ENCODE data around the gene TPO.
"Not testable (repeated sequence)": the region's sequence is repeated elsewhere in the genome, so short reads cannot be mapped to it uniquely, and the experiment has no call there.

TPO gene

GRCh38 chr2:1405967-1406366 is 7.3 kb upstream of the TPO start:
- DNase-seq (ENCODE audit: low spot score) = no peak

- no peak for DNase-seq (ENCODE audit: low spot score)
These were observed 6.8 kb upstream of the TPO start for GRCh38 chr2:1406434-1406833.

- no peak for DNase-seq (ENCODE audit: low spot score)
These were observed 5.2 kb upstream of the TPO start for GRCh38 chr2:1407950-1408675.

- no peak for DNase-seq (ENCODE audit: low spot score)
These were observed 858 bp downstream of the TPO start for GRCh38 chr2:1414121-1414520.

GRCh38 chr2:1414901-1415300 is 1.6 kb downstream of the TPO start:
- not testable (repeated sequence) for DNase-seq (ENCODE audit: low spot score)

GRCh38 chr2:1415501-1415900 is 2.2 kb downstream of the TPO start:
- no peak for DNase-seq (ENCODE audit: low spot score)

GRCh38 chr2:1418566-1418965 is 5.3 kb downstream of the TPO start:
- DNase-seq (ENCODE audit: low spot score) = no peak

- no peak for DNase-seq (ENCODE audit: low spot score)
These were observed 7.7 kb downstream of the TPO start for GRCh38 chr2:1420746-1421480.

- no peak for DNase-seq (ENCODE audit: low spot score)
These were observed 8.5 kb downstream of the TPO start for GRCh38 chr2:1421731-1422130.

- no peak for DNase-seq (ENCODE audit: low spot score)
These were observed 8.9 kb downstream of the TPO start for GRCh38 chr2:1422131-1422530.

GRCh38 chr2:1422716-1423285 is 9.5 kb downstream of the TPO start:
- DNase-seq (ENCODE audit: low spot score) = no peak

GRCh38 chr2:1427086-1427485 is 13.8 kb downstream of the TPO start:
- DNase-seq (ENCODE audit: low spot score) = no peak

GRCh38 chr2:1429895-1430294 is 16.6 kb downstream of the TPO start:
- DNase-seq (ENCODE audit: low spot score) = no peak

- no peak for DNase-seq (ENCODE audit: low spot score)
These were observed 17.2 kb downstream of the TPO start for GRCh38 chr2:1430491-1430890.

GRCh38 chr2:1431886-1432400 is 18.7 kb downstream of the TPO start:
- no peak for DNase-seq (ENCODE audit: low spot score)

- no peak for DNase-seq (ENCODE audit: low spot score)
These were observed 19.5 kb downstream of the TPO start for GRCh38 chr2:1432726-1433125.

GRCh38 chr2:1436369-1436768 is 23.1 kb downstream of the TPO start:
- DNase-seq (ENCODE audit: low spot score) = no peak

- no peak for DNase-seq (ENCODE audit: low spot score)
These were observed 23.8 kb downstream of the TPO start for GRCh38 chr2:1437101-1437500.

GRCh38 chr2:1437537-1437936 is 24.3 kb downstream of the TPO start:
- no peak for DNase-seq (ENCODE audit: low spot score)

- DNase-seq (ENCODE audit: low spot score) = no peak
These were observed 25.7 kb downstream of the TPO start for GRCh38 chr2:1438972-1439371.

GRCh38 chr2:1440581-1440980 is 27.3 kb downstream of the TPO start:
- DNase-seq (ENCODE audit: low spot score) = no peak

- DNase-seq (ENCODE audit: low spot score) = no peak
These were observed 33.0 kb downstream of the TPO start for GRCh38 chr2:1446301-1446700.

- no peak for DNase-seq (ENCODE audit: low spot score)
These were observed 34.7 kb downstream of the TPO start for GRCh38 chr2:1448009-1448408.
